ENCODE data around the gene KCTD21.

Gene KCTD21

DNA sequence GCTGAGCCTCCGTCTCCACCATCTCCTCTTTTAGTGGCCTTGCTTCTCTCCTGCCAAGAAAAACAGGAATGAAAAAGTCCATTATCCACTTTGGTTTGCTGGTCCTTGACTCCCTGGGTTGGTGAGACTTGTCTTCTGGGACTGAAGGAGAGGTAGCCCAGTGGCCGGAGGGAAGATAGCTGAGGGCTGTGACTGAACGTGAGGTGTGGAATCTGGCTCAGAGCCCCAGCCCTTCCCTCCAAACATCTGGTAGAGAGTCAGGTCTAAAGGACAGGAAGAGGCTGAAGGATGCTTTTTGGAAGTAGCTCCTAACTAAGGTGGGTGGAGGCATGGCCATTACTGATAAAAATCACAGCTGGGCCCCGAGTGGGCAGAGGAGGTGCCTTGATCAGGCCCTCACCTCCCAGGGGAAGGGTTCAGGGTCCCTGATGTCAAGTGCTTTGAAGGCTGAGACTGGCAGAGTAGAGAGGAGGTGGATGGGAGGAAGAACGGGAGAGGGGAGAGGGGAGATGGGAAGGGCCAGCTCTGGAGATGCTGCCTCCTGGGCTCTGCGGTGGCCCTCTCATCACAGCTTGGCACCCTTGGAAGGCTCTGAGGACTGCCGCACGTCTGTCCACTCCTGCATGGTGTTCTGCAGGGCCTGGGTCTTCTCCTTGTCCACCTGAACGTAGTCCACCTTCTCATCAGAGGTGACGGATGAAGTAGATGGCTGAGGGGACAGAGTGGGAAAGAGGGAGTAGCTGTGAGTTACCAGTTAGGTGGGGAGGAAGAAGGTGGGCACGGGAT, 30.5 kb upstream of the KCTD21 start:
- no peak for DNase-seq

DNA sequence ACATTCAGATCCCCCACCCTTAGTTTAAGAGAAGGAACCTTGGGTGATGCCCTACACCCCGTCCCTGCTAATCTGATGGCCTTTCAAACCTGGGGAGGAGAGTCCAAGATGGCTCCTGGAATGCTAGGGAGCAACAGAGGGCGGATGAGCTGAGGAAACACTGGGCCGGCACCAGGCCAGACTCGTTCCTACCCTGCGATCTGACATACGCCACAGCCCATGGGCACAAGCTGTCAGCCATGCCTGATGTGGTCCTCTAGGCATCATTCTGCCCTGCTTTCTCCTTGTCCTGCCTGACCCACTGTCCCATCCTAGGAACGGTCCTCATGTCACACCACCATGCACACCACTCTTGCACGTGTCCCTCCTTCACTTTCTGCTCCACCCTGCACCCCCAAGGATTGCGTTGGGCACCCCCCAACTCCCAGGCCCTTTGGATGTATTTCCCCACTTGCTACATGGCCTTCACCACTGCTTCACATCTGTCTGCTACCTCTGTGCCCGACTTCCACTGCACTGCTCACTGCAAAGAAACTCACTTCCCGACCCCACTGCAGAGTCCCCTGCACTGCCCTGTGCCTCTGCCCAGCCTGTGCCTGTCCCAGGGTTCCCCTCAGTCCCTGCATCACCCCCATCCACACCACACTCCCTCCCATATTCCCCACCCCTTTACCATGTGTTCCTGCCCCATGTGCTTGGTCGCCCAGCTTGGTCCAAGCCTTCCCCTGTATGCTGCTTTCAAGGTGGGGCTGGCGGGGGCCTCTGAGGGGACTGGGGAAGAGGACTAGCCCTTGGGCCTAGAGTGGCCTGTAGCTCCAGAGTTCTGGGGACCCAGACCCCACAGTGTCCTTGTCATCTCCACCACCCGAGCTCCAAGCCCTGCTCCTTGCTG, 29.5 kb upstream of the KCTD21 start:
- no peak for DNase-seq

DNA sequence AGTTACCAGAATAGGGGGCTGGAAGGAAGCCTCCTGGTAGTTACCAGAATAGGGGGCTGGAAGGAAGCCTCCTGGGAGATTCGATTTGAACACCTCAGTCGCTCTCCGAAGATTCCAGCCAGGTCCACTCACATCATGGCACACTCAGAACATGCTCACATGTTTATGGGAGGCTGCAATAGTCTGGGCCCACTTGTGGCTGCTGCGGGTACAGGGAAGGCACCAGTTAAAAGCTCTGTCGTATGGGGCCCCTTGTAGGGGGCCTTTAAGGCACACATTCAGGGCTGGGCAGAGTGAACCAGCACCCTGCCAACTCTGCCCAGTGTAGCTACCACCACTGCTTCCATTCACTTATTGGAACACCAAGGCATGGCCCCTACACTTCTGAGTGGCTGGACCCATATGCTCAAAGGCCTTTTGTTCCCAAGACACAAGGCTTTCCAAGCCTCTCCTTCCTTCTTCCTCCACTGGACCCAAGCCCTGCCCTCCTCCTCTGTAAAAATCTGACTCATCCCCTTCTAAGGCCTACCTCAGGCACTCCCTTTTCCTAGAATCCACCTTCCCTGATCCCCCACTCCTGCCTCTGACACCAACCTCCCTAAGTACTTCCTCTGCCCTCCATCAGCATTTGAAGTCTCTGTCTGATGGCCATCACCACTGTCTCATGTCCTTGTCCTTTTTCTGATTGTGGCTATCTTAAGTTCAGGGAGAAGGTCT, 28.3 kb upstream of the KCTD21 start:
- no peak for DNase-seq

DNA sequence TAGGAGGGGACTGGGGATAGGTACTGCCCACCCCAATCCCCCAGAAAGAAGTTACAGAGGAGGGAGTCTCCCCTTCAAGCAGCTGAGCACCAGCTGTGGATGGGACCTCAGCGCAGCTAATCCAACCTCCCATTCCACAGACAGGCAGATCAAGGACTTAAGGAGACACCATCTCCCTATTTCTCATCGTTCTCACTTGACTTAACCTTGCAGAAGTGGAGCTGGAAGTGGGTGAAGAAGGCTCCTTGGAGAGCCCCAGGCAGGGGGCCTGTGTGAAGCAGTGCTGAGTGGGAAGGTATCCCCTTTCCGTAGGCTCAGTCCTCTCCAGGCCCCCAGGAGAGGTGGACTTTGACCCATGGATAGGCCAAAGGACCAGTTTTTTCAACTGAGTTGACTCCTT, 27.6 kb upstream of the KCTD21 start:
- DNase-seq, result no peak

DNA sequence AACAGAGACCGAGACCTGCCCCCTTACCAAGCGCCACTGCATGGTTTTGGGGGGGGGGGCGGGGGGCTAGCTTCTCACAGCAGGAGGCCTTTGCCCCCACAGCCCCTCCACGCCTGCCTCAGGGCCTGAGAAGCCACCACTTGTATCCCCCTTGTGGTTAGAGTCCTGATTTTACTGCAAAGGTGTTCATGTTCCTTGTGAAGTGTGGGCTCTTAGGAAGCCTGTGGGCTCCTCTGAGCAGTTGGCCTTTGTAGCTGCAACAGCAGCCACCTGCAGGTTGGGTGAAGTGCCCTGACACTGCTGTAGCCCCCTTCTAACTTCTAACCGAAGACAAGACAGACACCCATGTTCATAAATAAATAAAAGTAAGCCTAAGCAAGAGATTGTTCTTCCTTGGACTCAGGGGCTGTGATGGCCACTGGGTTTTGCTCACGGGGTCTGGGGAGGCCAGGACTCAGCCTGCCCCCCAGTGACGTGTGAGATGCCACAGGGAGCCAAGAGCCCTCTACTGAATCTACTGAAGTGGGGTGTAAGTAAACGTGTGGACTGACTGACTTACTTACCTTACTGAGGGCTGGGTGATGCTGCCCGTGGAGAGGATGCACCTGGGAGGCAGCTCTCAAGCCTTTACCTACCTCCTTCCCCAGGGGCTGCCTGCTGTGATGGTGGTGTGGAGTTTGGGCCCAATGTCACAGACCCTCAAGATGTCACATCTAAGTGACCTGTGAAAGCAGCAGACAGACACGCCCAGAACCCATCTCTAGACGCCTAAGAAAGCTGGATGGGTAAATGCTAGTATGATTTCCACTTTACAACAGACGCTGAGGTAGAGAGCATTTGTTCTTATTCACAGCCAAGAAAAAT, 26.1 kb upstream of the KCTD21 start:
- DNase-seq, result no peak

DNA sequence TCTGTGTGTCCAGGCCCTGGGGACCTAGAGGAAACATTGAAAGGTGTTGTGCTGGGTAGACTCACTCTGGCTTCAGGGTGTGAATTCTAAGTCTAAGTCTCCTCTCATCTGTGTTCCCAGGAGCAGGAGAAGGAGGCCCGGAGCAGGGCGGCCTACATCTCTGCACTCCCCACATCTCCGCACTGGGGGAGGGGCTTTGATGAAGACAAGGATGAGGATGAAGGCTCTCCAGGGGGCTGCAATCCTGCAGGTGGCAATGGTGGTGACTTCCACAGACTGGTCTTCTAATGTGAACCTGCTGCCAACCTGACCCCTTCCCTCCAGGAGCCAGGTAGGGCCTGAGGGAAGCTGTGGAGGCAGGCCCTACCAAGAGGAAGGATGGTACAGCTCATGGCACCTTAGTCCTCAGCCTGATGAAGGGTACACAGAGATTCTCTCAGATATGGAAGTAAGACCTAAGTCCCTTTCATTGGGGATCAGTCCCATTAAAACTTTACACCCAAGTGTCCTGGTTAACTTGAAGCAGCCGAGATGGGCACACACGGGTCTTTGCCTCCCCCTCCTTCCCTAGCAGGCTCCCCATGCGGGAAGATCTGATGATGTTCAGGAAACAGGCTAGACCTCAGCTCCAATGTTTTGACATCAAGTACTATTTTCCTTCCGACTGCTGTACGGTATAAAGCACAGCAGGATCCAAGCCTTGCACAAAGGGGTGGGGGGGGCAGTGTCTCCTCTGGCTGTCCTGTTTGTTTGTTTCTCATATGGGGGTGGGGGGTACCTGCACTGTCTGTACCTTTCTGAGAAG, 25.3 kb upstream of the KCTD21 start:
- no peak for DNase-seq

DNA sequence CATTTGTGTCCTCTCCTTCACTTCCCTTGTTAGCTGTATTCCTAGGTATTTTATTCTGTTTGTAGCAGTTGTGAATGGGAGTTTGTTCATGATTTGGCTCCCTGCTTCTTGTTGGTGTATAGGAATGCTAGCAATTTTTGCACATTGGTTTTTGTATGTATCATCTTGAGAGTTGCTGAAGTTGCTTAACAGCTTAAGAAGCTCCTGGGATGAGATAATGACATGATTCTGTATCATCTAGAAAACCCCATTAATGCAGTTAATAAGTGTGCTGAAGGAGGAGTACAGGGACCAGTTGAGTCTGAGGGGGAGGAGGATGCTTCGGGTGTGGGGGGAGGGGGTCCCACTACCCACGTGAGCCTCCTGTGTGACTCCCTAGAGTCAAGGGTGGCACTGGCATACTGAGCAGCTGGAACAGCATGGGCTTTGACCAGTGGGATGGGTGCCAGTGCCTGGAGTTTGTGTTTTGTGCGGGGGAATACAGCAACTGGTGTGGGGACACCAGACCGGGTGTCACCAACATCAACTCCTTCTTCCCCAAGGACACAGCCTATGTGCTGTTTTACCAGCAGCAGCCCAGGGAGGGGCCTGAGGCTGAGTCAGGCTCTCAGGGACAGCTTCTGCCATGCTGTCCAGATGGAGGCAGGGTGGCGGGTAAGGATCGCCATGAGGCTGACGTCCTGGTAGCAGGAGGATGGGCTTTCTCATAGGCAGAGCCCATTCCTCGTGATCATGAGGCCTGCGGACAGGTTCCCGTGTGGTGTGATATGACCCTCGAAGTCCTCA, 24.4 kb upstream of the KCTD21 start:
- DNase-seq, result no peak

DNA sequence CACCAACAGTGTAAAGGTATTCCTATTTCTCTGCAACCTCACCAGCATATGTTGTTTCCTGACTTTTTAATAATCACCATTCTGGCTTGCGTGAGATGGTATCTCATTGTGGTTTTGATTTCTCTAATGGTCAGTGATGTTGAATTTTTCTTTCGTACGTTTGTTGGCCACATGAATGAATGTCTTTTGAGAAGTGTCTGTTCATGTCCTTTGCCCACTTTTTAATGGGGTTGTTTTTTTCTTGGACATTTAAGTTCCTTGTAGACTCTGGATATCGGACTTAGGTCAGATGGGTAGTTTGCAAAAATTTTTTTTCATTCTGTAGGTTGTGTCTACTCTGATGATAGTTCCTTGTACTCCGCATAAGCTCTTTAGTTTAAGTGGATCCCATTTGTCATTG, 23.1 kb upstream of the KCTD21 start:
- DNase-seq, result no peak

DNA sequence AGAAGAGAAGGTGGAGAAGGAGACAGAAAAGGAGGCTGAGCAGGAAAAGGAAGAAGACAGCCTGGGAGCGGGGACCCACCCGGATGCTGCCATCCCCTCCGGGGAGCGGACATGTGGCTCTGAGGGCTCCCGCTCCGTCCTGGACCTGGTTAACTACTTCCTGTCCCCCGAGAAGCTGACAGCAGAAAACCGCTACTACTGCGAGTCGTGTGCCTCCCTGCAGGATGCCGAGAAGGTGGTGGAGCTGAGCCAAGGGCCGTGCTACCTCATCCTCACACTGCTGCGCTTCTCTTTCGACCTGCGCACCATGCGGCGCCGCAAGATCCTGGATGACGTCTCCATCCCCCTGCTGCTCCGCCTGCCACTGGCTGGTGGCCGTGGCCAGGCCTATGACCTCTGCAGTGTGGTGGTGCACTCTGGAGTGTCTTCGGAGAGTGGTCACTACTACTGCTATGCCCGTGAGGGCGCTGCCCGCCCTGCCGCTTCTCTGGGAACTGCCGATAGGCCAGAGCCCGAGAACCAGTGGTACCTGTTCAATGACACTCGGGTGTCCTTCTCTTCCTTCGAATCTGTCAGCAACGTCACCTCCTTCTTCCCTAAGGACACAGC, 21.7 kb upstream of the KCTD21 start:
- no peak for DNase-seq

DNA sequence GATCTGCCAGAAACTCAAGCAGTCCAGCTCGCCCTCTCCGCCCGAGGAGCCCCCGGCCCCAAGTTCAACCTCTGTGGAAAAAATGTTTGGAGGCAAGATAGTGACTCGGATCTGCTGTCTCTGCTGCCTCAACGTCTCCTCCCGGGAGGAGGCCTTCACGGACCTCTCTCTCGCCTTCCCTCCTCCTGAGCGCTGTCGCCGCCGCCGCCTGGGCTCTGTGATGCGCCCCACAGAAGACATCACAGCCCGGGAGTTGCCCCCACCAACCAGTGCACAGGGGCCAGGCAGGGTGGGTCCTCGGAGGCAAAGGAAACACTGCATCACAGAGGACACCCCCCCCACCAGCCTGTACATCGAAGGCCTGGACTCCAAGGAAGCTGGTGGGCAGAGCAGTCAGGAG, 21.1 kb upstream of the KCTD21 start:
- DNase-seq, result no peak

DNA sequence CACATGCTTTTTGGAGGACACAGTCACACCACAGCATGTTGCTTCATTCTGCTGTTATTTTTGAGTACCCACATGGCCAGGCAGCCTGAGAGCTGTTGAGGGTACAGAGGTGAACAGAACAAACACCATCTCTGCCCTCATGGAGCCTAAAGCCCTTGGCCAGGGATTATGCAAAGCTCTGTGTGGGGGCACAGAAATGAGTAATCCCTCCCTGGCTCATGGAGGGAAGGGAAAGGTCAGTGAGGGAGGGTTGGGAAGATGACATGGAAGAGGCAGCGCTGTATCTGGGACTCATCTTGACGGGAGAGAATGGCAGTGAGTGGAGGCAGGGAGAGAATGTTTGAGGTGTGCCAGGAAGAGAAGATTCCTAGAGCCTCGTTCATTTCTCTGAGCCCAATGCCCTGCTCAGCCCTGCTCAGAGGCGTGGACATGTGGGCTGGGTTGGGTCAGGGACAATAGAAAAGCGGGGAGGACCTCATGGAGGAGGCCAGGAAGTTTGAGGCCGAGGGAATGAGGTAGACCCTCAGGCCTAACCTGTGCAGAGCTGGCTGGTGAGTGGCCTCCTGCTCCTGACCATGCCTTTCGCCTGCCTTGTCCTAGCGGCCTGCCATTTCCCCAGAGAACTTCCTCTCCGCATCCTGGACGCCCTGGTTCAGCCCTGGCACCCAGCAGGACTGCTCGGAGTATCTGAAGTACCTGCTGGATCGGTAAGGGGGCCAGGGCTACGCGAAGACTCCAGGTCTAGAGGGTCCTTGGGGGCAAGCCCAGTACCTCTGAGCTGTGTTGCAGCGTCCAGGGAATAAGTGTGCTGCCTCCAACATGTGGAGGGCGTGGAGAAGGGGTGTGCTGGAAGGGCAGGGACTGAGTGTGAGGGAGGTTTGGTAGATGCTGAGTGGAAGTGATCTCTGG, 20.1 kb upstream of the KCTD21 start:
- DNase-seq, result no peak

DNA sequence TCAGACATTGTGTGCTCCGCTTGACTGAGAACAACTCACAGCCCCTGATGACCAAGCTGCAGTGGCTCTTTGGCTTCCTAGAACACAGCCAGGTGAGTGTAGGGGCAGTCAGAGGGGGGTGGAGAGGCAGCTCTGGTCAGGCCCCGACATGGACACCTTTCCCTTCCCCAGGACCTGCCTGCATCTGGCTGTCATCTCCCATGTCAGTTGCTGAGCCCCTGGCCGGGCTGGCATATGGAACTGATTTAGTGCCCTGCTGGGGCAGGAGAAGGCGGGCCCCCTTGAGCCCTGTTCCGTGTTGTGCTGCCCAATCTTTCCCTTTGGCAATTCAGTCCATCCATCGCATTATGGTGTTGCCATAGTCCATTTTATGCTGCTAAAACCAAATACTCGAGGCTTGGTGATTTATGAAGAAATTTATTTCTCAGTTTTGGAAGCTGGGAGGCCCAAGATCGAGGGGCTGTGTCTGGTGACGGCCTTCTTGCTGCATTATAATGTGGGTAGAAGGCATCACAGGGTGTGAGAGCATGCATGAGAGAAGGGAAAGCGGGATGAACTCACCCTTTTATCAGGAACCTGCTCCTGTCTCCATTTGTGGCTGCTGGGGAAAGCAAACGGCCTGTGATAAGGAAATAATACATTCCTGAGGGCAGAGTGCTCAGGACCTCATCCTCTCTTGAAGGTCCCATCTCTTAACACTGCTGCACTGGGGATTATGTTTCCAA, 19.3 kb upstream of the KCTD21 start:
- no peak for DNase-seq

DNA sequence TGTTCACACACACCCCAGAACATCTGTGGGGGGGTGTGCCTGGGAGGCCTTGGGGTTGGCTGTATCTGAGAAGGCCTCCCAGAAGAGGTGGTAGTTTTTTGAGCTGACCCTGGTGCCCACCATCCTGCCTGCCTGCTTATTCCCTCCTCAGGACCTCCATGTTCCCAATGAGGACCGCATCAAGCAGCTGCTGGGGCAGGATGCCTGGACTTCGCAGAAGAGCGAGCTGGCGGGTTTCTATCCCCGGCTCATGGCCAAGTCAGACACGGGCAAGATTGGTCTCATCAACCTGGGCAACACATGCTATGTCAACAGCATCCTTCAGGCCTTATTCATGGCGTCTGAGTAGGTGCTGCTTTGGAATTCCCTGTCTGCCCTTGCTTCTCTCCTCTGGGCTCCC, 17.3 kb upstream of the KCTD21 start:
- no peak for DNase-seq

DNA sequence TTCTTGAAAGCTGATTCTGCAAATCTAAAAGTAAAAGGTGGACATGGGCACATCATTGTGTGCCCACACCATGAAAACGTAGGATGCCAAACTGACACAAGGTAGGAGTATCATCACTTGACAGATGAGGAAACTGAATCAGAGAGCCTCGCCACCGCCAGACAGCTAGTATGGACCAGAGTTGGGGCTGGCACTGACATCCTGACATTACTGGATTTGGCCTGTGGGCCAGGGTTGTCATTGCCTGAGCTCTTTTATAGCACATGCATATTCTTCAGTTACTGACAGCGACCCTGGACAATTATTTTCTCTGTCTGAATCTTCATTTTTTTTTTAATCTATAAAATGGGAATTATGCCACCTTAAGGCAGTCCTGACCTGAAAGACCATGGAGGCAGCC, 16.8 kb upstream of the KCTD21 start:
- no peak for DNase-seq

DNA sequence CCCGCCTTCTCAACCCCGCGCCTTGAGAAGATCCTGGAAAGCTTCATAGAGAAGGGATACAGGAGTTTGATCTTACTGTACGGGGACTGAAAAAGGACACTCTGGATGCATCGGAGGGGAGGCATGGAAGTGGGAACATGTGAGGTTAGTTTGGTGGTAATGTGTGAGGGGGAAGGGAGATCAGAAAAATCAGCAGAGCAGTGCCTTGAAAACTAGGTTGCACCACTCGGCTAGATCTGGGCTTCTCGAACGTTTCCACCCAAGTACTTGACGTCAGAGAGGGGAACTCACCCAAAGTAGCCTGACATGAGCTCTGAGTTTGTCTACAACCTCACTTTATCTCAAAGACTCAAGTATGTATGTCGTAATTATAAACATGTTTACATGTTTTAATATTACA, 14.8 kb upstream of the KCTD21 start:
- no peak for DNase-seq

DNA sequence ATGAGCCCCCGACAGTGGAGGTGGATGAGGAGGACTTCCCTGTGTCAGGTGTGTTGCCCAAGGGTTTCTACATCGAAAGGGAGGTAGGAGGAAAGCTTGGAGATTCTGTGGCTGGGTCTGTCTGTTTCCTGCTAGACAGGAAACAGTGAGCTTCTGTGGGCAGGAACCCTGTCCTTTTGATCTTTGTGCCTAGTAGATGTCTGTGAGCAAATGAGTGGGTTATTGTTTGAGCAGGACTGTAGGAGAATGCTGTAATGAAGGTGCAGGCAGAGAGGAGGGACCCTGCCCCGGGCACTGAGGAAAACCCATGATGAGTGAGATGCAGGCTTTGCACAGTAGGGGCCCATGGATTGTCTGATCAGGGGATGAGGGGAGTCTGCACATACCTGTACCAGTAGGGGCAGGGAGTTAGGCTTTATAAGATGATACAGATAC, 14.3 kb upstream of the KCTD21 start:
- DNase-seq, result no peak

DNA sequence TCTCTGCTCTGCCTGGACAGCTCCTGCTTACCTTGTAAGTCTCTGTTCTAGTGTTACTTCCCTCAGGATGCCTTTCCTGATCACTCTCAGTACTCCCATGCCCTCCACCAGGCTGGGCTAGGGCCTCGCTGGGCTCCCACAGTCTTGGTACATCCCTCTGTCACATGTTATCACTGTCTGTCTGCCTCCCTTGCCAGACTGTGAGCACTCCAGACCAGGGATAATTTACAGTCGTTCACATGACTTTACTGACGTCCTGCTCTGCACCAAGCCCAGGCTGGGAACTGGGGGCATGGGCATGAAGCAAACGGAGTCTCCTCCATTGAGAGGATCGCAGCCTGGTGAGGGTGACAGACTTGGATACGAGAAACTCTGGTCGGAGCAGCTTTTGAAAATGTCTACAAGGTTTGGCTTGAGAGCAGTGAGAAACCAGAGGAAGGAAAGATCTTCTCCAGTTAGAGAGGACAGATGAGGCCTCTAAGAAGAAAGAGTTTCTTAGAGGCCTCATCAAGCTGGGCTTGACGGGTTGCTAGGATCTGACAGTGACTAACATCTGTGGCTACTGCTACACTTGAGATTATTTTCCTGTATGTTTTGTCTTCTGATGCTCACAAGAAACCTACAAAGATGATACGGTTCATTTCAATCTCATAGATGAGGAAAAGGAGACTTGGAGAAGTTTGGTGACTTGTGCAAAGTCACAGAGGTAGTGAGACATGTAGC, 12.8 kb upstream of the KCTD21 start:
- DNase-seq, result no peak

DNA sequence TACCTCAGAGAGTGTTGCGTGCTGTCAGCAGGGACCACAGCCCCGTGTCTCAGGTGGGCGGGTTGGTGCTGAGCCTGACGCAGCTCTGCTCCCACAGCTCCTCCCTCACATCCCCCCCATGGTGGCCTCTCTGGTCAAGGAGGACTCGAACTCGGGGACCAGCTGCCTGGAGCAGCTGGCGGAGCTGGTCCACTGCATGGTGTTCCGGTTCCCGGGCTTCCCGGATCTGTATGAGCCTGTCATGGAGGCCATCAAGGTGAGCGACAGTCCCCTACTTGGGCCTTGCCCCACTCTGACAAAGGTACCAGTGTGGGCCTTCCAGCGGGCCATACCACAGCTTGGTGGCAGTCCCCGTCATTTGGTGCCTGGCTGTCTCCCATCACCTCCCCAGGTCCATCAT, 12.1 kb upstream of the KCTD21 start:
- no peak for DNase-seq

Measured in NCI-H524 (cell line).